ENCODE measurements around the gene SERPING1.

DNA sequence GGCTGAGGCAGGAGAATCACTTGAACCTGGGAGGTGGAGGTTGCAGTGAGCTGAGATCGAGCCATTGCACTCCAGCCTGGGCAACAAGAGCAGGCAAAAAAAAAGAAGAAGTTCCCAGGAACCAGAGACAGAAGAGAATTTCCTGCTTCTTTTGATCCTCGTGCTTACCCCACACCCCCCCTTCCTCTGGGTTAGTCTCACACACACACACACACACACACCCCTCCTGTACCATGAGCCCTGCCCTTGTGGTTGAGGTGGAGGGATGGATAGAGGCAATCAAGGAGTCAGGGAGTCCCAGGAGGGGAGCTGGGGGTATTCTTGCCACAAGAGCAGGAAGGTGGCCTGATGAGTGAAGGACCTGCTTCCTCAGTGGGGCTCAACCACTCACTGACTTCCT, 25.9 kb upstream of the SERPING1 start:
- TF ChIP-seq, protein P1, sequence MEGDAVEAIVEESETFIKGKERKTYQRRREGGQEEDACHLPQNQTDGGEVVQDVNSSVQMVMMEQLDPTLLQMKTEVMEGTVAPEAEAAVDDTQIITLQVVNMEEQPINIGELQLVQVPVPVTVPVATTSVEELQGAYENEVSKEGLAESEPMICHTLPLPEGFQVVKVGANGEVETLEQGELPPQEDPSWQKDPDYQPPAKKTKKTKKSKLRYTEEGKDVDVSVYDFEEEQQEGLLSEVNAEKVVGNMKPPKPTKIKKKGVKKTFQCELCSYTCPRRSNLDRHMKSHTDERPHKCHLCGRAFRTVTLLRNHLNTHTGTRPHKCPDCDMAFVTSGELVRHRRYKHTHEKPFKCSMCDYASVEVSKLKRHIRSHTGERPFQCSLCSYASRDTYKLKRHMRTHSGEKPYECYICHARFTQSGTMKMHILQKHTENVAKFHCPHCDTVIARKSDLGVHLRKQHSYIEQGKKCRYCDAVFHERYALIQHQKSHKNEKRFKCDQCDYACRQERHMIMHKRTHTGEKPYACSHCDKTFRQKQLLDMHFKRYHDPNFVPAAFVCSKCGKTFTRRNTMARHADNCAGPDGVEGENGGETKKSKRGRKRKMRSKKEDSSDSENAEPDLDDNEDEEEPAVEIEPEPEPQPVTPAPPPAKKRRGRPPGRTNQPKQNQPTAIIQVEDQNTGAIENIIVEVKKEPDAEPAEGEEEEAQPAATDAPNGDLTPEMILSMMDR (IDR thresholded peaks at IDR 0.05; ENCODE audit: low read length), result no peak
- no peak for TF ChIP-seq EZH2 (optimal IDR thresholded peaks at IDR 0.05; ENCODE audit: low read depth, low read length)

All from MM.1S (cell line).